Measurements from ENCODE around the gene GSTO1.

Gene GSTO1

GRCh38 chr10:104251443-104251842, 3.2 kb upstream of the GSTO1 start:
- DNase-seq (ENCODE audit: low read depth) = no peak

DNA sequence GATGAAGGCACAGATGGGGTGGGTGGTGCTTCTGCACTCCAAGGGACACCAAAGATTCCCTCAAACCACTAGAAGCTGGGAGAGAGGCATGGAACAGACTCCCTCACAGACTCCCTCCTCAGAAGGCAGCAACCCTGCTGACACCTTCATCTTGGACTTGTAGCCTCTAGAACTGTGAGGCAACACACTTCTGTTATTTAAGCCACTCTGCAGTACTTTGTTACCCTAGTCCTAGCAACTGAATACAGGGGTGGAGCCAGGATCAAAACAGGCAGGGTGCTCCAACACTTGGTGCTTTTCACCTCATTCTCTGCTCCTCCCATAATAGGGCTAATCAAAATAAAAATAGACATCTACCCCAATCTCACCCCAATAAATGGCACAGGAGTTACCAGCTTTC, 2.3 kb upstream of the GSTO1 start:
- no peak for DNase-seq (ENCODE audit: low read depth)

DNA sequence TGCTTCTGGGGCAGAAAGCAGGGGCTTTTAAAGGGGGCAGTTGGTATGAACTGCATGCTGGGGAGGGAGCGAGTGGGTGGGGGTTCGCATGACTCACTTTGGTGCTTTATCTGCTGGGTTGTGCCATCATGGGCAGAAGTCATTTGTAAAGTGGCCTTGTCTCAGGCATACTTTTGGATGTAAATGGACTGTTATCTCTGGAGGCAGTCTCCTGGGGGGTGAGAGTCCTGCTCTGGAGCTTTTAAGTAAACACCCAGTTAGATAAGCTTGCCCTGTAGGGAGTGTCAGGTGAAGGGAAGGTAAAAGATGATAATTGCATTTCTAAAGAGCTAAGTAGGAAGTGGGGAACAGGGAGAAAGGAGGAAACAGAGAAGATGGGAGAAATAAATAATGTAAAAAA, 1.6 kb upstream of the GSTO1 start:
- DNase-seq (ENCODE audit: low read depth) = no peak

DNA sequence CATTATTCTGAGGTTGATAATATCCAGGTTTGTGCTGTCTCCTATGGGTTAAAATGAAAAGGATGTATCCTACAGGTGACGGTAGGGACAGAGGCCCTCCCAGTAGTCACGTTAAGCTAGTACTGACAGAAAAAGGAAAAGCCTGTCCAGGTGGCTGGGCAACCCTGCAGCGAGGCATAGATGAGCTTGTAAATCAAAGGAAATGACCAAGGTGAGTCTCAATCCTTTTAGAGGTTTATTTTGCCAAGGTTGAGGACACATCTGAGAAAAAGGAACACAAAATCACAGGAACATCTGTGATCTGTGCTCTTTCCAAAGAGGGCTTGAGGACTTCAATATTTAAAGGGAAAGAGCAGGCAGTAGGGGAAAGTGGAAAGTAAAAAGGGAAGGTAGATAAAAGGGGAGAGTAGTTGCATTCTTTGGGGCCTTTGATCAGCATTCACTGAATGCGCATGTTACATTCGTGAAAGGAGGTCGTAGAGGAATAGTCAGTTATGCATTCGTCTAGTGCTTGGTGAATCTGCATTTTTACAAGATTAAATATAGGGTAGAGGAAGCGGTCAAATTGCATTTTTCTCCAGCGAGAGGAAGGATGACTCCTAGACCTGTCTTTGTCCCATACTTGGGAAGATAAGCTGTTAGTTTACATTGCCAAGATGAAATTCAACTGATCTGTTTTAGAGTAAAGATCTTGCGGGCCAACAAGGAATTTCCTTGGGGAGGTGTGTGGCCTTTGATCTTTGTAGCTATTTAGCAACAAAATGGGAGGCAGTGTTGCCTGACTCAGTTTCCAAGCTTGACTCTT, 884 bp upstream of the GSTO1 start:
- no peak for DNase-seq (ENCODE audit: low read depth)

DNA sequence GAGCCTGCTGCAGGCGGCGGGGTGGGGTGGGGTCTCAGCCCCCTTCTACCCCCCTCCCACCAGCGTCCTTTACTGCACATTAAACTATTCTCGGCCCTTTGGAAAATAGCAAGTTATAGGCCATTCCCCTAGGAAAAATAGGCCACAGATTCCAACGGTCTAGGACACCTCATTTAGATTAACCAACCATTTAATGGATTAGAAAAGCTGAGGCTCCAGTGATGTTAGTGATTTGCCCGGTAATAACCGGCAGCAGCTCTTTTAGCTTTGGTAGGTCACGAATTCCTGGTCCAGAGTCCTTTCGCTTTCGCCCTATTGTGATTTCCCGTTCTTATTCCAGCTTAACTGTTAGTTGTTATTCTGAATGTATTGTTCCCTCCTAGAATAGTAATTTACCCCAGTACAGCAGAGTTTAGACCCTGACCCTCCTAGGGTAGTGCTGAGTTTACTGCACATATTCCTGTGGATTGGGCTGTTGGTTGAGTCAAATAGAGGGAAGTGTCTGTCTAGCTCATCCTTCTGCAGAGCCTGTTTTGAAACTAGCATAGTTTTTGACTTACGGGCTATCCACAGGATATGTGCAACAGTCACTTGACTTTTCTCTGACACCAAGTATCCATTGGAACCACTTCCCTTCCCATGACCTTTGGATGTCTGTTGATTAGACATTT, 754 bp downstream of the GSTO1 start:
- DNase-seq (ENCODE audit: low read depth) = no peak

DNA sequence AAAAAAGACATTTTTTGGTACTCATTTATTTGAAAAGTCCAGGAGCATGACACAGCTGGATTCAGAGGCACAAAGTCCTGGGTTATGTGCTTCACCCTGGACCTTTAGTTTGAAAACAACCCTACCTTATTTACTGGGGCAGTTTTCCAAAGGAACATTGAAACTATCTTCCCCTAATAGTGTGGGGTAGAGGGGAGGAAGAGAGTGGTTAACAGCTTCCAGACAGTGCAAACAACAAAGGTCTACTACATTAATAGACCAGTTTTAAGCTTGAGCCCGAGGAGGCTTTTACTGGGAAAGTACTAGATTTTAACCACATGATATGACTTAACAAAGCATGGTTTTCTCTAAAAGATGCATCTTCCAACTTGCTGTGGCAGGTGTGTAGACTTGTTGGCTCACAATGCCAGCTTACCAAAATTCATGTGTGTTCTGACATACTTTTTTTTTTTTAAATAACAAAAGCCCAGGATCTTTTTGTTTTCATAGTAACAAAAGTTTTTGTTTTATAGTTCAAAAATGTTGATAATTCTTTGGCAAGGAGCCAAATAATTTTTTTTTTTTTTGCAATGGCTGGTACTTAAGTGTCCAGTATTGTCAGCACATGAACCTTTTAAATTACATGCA, 1.8 kb downstream of the GSTO1 start:
- no peak for DNase-seq (ENCODE audit: low read depth)

- DNase-seq (ENCODE audit: low read depth) = no peak
Measured at GRCh38 chr10:104257235-104257634, 2.5 kb downstream of the GSTO1 start.

GRCh38 chr10:104258209-104258608, 3.5 kb downstream of the GSTO1 start:
- DNase-seq (ENCODE audit: low read depth) = no peak

DNA sequence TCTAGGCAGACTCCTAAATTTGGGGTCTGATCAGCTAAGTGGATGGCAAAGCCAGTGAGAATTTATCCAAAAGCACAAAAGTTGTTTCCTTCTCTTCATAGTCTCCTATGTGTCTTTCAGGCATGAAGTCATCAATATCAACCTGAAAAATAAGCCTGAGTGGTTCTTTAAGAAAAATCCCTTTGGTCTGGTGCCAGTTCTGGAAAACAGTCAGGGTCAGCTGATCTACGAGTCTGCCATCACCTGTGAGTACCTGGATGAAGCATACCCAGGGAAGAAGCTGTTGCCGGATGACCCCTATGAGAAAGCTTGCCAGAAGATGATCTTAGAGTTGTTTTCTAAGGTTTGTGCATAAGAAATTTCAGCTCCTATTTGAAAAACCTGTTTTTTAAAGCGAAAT, 4.8 kb downstream of the GSTO1 start:
- DNase-seq (ENCODE audit: low read depth) = no peak

- no peak for DNase-seq (ENCODE audit: low read depth)
Measured at GRCh38 chr10:104259999-104260774, 5.5 kb downstream of the GSTO1 start.

GRCh38 chr10:104260775-104261115, 6.1 kb downstream of the GSTO1 start:
- no peak for DNase-seq (ENCODE audit: low read depth)

GRCh38 chr10:104262055-104262454, 7.4 kb downstream of the GSTO1 start:
- no peak for DNase-seq (ENCODE audit: low read depth)

- DNase-seq (ENCODE audit: low read depth) = no peak
Measured at GRCh38 chr10:104264783-104265182, 10.1 kb downstream of the GSTO1 start.

- DNase-seq (ENCODE audit: low read depth) = no peak
Measured at GRCh38 chr10:104267721-104268404, 13.2 kb downstream of the GSTO1 start.

DNA sequence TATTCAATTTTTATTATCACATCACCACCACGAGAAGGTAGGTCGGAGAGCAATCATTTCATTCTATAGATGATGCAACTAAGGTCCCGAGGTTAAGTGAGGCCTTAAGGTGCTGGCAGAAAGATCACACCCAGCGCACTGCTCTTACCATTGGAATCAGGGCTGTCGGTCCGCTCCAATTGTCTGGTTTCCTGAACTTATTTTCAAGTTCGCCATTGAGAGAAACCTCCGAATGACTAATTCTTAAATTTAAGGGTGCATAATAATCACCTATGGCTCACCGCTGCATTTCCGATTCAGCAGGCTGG, 13.7 kb downstream of the GSTO1 start:
- DNase-seq (ENCODE audit: low read depth) = no peak

DNA sequence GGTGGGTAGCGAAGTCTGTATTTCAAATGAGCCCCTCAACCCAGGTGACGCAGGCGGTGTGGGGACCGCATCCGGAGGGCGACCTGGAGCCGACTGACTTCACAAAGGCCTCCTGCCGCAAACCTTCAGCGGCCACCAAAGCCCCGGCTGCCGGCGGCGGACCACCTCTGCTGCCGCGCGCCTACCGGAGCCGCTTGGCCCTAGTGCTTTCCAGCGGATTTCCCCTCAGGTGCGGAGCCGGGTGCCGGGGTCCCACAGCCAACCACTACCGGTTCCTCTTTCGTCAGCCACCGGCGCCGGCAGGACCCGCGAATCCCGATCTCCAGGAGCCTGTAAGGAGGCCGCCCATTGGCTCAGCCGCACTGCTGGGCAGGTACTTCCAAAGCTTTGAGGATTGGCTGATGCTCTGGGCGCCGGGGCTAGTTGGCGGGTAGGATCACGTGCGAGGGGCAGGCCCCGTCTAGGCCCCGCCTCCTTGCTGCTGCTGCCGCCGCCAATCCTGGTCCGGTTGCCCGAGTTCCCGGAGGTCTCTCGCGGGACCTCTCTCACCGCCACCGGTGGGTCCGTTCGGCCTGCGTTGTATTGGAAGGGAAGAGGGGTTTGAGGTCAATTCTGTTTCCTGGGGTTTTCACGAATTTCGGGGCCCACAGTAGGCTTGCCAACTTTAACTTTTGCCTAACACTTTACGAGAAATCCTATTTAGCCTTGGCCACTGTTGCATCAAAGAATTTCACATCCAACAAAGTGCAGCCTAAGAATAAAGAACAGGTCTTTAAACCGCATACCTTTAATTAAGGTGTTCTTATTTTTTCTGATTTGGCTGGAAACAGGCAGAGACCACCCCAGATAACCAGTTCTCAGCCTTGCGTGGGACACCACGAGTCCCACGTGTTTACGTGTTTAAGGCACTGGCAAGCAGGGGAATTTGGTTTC, 14.3 kb downstream of the GSTO1 start, which contains the start of gene GSTO2:
Gene GSTO2, plus strand, starts transcription at position 472 of the 933 bp plus-strand sequence. CDS start 5,732 bp downstream, outside the sequence.
- peak; percentile 95 for DNase-seq (ENCODE audit: low read depth)

DNA sequence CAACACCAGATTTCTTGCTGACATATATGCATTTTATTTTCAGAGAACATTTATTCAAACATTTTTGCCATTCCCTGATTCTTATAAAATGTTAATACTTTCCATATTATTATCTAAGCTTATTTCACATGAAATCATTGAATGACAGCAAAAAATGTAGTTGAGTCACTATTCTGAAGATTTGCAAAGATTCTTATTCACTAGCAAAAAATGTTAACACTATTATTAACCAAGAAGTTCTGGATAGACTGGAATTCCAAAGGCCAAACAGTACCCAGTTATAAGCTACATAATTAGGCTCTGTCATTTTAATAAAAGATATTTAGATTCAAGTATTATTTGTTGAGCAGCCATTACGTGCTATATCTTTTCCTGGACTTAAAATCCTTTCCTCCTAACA, 18.6 kb downstream of the GSTO1 start:
- DNase-seq (ENCODE audit: low read depth) = no peak

DNA sequence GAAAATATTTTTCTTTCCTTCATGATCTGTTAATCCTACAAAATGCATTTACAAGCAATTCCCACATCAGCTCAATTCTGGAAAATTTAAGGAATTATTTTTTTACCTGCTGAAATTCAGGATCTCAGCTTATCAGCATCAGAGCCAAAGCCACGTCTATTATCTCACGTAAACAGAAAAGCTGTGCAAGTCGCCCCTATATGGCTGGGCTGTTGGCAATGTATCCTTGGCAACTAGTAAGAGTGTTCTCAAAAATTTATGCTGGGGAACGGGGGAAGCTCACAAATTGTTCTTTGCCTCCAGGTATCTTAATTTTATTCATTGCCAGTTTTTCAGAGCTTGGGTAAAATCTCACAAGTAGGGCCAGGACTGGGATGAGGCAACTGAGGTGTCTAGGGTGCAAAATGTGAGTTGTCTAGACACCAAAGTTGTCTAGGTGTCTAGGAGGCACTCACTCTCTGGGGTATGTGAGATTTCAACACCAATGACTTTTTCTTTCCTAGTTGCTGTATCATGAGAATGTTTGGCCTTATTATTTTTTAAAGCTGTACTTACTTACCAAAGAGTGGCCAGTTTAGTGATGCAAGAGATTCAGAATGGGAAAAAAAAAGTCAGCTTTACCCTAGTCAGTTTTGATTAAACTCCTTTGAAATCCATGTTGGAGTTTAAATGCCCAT, 19.3 kb downstream of the GSTO1 start:
- DNase-seq (ENCODE audit: low read depth) = no peak

GRCh38 chr10:104274762-104275721, 20.4 kb downstream of the GSTO1 start:
- peak; percentile 23 for DNase-seq (ENCODE audit: low read depth)
